Epidermal melanocyte (primary cell): ENCODE data around the gene AGER.
"Not testable (repeated sequence)": the region's sequence is repeated elsewhere in the genome, so short reads cannot be mapped to it uniquely, and the experiment has no call there.

ENCODE experiments used
- DNase-seq: peaks from one replicate; pipeline ENCODE4 v3.0.0; 2011; ENCODE audit warnings: low spot score; ENCODE audit not compliant: insufficient read length

AGER gene

GRCh38 chr6:32187009-32187709, 3.1 kb upstream of the AGER start:
- DNase-seq = no peak

DNA sequence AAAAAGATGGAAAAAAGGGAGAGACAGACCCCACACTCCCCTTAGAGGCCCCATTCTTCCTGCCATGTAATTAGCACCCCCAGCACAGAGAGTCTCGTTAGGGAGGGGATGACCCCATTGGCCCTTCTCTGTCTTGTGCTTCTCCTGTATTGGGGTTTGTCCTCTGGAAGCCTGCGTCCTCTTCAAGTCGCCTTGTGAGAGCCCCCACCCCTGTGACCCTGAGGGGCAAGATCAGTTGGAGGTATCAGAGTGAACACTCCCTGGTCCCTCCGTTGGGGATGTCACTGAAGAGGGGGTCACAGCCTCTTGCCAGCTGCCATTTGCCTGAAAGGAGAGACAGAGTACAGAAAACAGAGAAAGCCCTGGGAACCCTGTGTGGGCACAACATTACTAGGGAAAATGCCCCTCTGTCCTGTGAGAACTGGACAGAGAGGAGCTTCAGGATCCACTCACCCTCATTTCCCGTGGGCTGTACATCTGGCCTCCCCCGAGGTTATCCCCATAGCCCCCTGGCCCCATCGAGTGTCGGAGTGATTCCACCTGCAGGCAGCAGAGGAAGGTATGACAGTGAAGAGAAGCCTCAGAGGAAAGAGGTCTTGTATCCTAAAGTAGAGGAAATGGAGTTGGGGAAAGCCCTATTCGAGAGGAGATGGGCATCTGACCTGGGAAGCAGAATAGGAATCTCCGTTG, 2.2 kb upstream of the AGER start:
- DNase-seq = not testable (repeated sequence)

DNA sequence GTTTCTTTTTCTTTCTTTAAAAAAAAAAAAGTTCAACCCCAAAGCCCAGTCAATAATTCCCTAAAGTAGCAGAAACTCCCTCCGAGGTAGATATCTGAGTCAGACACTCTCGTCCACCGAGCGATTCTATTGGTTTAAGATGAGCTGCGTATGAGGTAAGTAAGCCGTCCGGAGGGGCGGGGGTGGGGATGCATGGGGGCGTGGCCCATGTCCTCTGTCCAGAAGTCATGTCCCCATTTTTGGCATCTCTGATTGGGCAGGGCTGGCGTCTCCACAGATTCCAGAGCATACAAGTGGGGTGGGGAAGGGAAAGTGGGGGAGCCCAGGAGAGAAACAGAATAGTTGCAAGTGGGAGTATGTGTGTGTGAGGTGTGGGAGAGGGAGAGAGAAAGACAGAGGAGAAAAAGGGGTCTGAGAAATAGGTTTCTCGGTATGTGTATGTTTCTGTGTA, 1.7 kb upstream of the AGER start:
- not testable (repeated sequence) for DNase-seq

- no peak for DNase-seq
These were observed 470 bp downstream of the AGER start for GRCh38 chr6:32183483-32184083.

- no peak for DNase-seq
These were observed 1.0 kb downstream of the AGER start for GRCh38 chr6:32183030-32183429.

GRCh38 chr6:32182555-32182981, 1.5 kb downstream of the AGER start:
- no peak for DNase-seq

GRCh38 chr6:32181915-32182529, 2.0 kb downstream of the AGER start:
- no peak for DNase-seq

GRCh38 chr6:32181148-32181702, 2.8 kb downstream of the AGER start:
- no peak for DNase-seq

- no peak for DNase-seq
These were observed 4.2 kb downstream of the AGER start for GRCh38 chr6:32179766-32180405.

DNA sequence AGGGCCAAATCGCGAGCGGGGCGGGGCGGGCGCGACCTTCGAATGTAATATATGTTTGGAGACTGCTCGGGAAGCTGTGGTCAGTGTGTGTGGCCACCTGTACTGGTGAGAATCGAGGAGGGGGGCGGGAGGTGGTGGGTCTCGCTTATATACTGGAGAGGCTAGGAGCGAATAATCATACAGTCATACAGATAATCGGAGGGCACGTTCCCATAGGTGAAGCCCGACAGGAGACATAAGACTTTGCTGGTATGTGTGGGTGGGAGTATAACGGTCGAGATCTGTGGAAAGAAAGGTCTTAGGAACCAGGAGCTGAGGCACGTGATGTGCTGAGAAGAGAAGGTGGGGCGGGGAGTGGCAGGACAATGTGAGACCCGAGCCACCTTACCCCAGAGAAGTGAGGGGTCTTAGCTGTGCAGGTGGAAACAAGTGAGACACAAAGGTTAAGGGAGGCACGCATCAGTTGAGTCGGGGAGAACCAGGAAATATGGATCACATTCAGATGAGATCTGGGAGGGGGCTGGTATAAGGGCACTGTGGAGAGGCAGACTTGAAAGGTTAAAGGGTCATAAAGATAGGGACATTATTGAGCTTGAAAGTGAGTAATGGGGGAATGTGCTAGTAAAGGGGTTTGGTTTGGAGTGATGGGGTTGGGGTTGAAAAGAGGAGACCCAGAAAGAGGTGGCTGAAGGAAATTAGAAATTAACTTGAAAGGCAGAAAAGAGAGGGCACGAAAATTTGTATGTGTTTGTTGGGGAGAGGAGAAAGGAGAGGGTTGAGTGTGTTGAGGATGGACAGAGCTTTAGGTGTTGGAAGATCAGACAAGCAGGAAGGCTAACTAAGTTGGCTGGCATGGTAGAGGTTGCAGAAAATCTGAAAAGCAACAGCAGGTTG, 5.3 kb downstream of the AGER start:
- no peak for DNase-seq

GRCh38 chr6:32177788-32178546, 6.1 kb downstream of the AGER start, which contains the start of gene RNF5:
RNF5 (plus strand) TSS chr6:32178405; CDS start chr6:32178512, 107 bp downstream.
- DNase-seq = peak; percentile 98

- DNase-seq = no peak
These were observed 6.8 kb downstream of the AGER start for GRCh38 chr6:32177183-32177787.

DNA sequence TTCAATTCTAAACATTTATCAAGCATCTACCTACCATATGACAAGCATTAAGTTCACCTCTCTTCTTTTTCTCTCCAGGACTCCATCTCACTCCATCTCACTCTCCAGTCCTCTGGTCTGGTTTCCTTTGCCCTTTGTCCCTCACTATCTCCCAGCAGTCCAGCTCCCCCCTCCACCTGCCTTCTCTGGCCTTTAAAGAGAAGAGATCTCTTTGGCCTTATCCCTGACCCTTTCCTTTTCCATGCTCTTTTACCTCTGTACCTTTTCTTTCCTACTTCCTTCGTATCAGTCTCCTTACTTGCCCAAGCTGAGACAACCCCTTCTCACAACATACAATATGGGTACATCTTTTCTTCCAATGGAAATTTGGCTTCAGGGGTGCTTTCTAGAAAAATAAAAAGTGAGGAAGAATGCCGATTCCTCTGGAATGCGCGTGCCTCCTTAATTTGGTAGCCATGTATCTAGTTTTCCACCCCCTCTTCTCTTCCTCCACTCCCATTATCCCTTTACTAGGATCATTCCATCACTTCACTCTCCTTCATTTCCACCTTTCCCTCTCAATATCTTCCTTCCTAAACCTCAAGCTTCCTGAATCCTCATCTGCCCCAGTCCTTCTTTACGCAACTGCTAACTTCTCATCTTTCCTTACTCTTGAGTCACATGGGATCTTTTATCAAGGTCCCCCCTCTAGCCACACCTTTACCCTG, 7.4 kb downstream of the AGER start:
- DNase-seq = no peak

DNA sequence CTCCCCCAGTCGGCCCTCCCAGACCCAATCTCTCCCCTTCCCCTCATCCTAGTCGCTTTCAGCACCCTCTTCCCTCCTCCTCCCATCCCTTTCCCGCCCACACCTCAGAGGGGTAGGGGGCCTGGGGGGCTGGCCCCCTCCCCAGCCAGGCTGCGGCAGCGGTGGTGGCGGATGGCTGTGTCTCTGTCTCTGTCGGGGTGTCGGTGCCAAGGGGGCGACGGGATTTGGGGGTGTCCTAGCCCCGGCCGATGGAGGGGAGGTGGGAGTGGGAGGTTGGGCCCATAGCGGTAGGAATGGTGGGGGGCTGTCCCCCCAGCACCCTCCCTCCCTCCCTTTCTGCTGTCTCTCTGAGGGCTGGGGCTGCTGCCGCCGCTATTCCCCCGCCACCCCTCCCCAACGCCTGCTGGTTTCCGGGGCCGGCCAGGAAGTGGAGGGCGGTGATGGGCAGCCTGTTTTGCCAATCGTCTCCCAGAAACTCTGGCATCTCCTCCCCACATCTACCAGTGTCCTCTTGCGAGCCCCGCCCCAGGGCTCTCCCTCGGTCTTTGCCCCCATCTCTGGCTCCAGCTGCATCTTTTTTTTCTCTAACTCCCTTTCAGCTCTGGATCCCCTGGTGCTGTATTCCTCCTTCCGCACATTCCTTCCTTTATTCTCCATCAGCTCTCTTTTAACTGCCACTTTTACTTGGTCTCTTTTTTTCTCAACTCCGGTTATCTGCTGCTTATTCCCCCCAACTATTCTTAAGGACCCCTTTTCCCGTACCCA, 8.2 kb downstream of the AGER start, which contains the start of gene AGPAT1:
TSS of gene AGPAT1 (minus strand) at position 374 of the 765 bp plus-strand sequence. CDS start 4,588 bp downstream, outside the sequence.
- peak; percentile 98 for DNase-seq

- no peak for DNase-seq
These were observed 8.7 kb downstream of the AGER start for GRCh38 chr6:32175322-32175710.

- DNase-seq = no peak
These were observed 9.6 kb downstream of the AGER start for GRCh38 chr6:32174416-32174815.

GRCh38 chr6:32173051-32173727, 10.9 kb downstream of the AGER start:
- DNase-seq = no peak
